Measurements from ENCODE around the gene CSRP1. TPM values are rescaled to one million over a fixed set of nuclear protein-coding genes. Genes with fewer than 3 reads are reported as not detected.
"Not testable (repeated sequence)": the region's sequence is repeated elsewhere in the genome, so short reads cannot be mapped to it uniquely, and the experiment has no call there.

The CSRP1 gene
- total RNA-seq, 1 donor from 2014 or later, result 317 TPM

- Mint-ChIP-seq H3K4me3 (ENCODE audit: unreplicated experiment) (no peak overlapping the region), H3K4me1 (ENCODE audit: low read depth, unreplicated experiment) (peaks cover 18% of the 10 kb centered on the region), H3K27ac (ENCODE audit: unreplicated experiment) (no peak overlapping the region), H3K9me3 (ENCODE audit: unreplicated experiment) (no peaks in the 10 kb centered on the region), H3K36me3 (ENCODE audit: low read depth, unreplicated experiment) (no peaks in the 10 kb centered on the region), H3K27me3 (ENCODE audit: low read depth, unreplicated experiment) (peaks cover 6% of the 10 kb centered on the region)
- H3K9ac ChIP-seq (ENCODE audit: low read length), result no peak overlapping the region
- no peaks in the 10 kb centered on the region for H3K9me3 ChIP-seq (ENCODE audit: insufficient read depth, low read depth, low read length)
- peaks cover 2% of the 10 kb centered on the region for H4K20me1 ChIP-seq (ENCODE audit: insufficient read depth, low read length)
- no peak overlapping the region for H3K27ac ChIP-seq (ENCODE audit: low read depth, low read length)
- DNase-seq (ENCODE audit: low read depth) (no peak), FAIRE-seq (no peak)
- H3K27me3 ChIP-seq (ENCODE audit: insufficient read depth, low read length), result no peaks in the 10 kb centered on the region
- no peaks in the 10 kb centered on the region for H3K36me3 ChIP-seq (ENCODE audit: insufficient read depth, low read length)
- TF ChIP-seq EZH2 (IDR thresholded peaks at IDR 0.05; ENCODE audit: insufficient read depth, low read length), result no peak
- TF ChIP-seq CTCF (IDR thresholded peaks at IDR 0.05; ENCODE audit: insufficient read depth, low read depth, low read length), result no peak
- no peak overlapping the region for H3K4me2 ChIP-seq (ENCODE audit: low read length)
- H3K79me2 ChIP-seq (ENCODE audit: insufficient read depth, low read length), result peaks cover 7% of the 10 kb centered on the region
- H3K4me1 ChIP-seq (ENCODE audit: insufficient read depth, low read length), result peaks cover 8% of the 10 kb centered on the region
- H3K4me3 ChIP-seq (ENCODE audit: insufficient read depth, low read depth, low read length), result no peak overlapping the region
- no peak overlapping the region for H2AFZ ChIP-seq (ENCODE audit: low read depth, low read length)
Measured at GRCh38 chr1:201473296-201473695, 33.6 kb downstream of the CSRP1 start.

- not testable (repeated sequence) for H3K4me3 ChIP-seq (ENCODE audit: insufficient read depth, low read depth, low read length); H3K9ac ChIP-seq (ENCODE audit: low read length); H3K27ac ChIP-seq (ENCODE audit: low read depth, low read length); H2AFZ ChIP-seq (ENCODE audit: low read depth, low read length); H3K9me3 Mint-ChIP-seq (ENCODE audit: unreplicated experiment); H3K27ac Mint-ChIP-seq (ENCODE audit: unreplicated experiment); H3K9me3 ChIP-seq (ENCODE audit: insufficient read depth, low read depth, low read length); H3K4me1 ChIP-seq (ENCODE audit: insufficient read depth, low read length); DNase-seq (ENCODE audit: low read depth); FAIRE-seq; H3K27me3 Mint-ChIP-seq (ENCODE audit: low read depth, unreplicated experiment); H3K36me3 ChIP-seq (ENCODE audit: insufficient read depth, low read length); H3K27me3 ChIP-seq (ENCODE audit: insufficient read depth, low read length); H3K4me3 Mint-ChIP-seq (ENCODE audit: unreplicated experiment); H3K36me3 Mint-ChIP-seq (ENCODE audit: low read depth, unreplicated experiment); H3K4me2 ChIP-seq (ENCODE audit: low read length)
- peaks cover 11% of the 10 kb centered on the region for H4K20me1 ChIP-seq (ENCODE audit: insufficient read depth, low read length)
- peaks cover 17% of the 10 kb centered on the region for H3K79me2 ChIP-seq (ENCODE audit: insufficient read depth, low read length)
- peaks cover 14% of the 10 kb centered on the region for H3K4me1 Mint-ChIP-seq (ENCODE audit: low read depth, unreplicated experiment)
Measured at GRCh38 chr1:201472321-201472720, 34.6 kb downstream of the CSRP1 start.

GRCh38 chr1:201471772-201472171 is 35.2 kb downstream of the CSRP1 start:
- no peak overlapping the region for H3K4me3 Mint-ChIP-seq (ENCODE audit: unreplicated experiment)
- Histone ChIP-seq H2AFZ (ENCODE audit: low read depth, low read length) (no peak overlapping the region), H3K27ac (ENCODE audit: low read depth, low read length) (no peak overlapping the region), H3K27me3 (ENCODE audit: insufficient read depth, low read length) (no peaks in the 10 kb centered on the region), H3K9me3 (ENCODE audit: insufficient read depth, low read depth, low read length) (no peaks in the 10 kb centered on the region), H4K20me1 (ENCODE audit: insufficient read depth, low read length) (peaks cover 17% of the 10 kb centered on the region), H3K4me2 (ENCODE audit: low read length) (peak overlapping the region; percentile 4), H3K79me2 (ENCODE audit: insufficient read depth, low read length) (peaks cover 22% of the 10 kb centered on the region), H3K9ac (ENCODE audit: low read length) (no peak overlapping the region), H3K36me3 (ENCODE audit: insufficient read depth, low read length) (no peaks in the 10 kb centered on the region), H3K4me1 (ENCODE audit: insufficient read depth, low read length) (peaks cover 11% of the 10 kb centered on the region), H3K4me3 (ENCODE audit: insufficient read depth, low read depth, low read length) (no peak overlapping the region)
- FAIRE-seq (no peak), DNase-seq (ENCODE audit: low read depth) (no peak)
- peaks cover 11% of the 10 kb centered on the region for H3K4me1 Mint-ChIP-seq (ENCODE audit: low read depth, unreplicated experiment)
- H3K27ac Mint-ChIP-seq (ENCODE audit: unreplicated experiment), result no peak overlapping the region
- no peak for TF ChIP-seq CTCF (IDR thresholded peaks at IDR 0.05; ENCODE audit: insufficient read depth, low read depth, low read length)
- no peak for TF ChIP-seq EZH2 (IDR thresholded peaks at IDR 0.05; ENCODE audit: insufficient read depth, low read length)
- peaks cover 6% of the 10 kb centered on the region for H3K27me3 Mint-ChIP-seq (ENCODE audit: low read depth, unreplicated experiment)
- H3K9me3 Mint-ChIP-seq (ENCODE audit: unreplicated experiment), result no peaks in the 10 kb centered on the region
- H3K36me3 Mint-ChIP-seq (ENCODE audit: low read depth, unreplicated experiment), result peaks cover 3% of the 10 kb centered on the region

Measured in astrocyte (in vitro differentiated cells and primary cell).